WTC11 (cell line): Measurements from ENCODE around the gene LBX2. TPM values are rescaled to one million over a fixed set of nuclear protein-coding genes. Genes with fewer than 3 reads are reported as not detected.

ENCODE experiments used
- ATAC-seq: fragments of 200-7000 bp; cut with Tn5 transposase; 2 replicates; pipeline ENCODE4 v1.10.0; 2021; ENCODE audit warnings: mild to moderate bottlenecking, moderate library complexity
- CTCF ChIA-PET: fragments of 300-600 bp; sonication (Branson Sonifier 250); formaldehyde crosslinking; loops from one replicate; lab custom pipeline; 2021; ENCODE audit warnings: antibody characterized with exemption; lab: Charles Lee
- POLR2A ChIA-PET: fragments of 350-600 bp; sonication (Branson Sonifier 250); formaldehyde crosslinking; loops from one replicate; lab custom pipeline; 2021; ENCODE audit warnings: antibody characterized with exemption; lab: Charles Lee
- DNase-seq: peaks from one replicate; pipeline ENCODE4 v3.0.0; 2021; ENCODE audit warnings: low spot score
- H3K27ac Mint-ChIP-seq: 2 replicates; pipeline ENCODE4 v1.8.0; 2021; ENCODE audit warnings: mixed read lengths
- H3K27me3 Mint-ChIP-seq: 2 replicates; pipeline ENCODE4 v1.8.0; 2021; ENCODE audit warnings: low read depth, mild to moderate bottlenecking, moderate library complexity, mixed read lengths
- H3K36me3 Mint-ChIP-seq: 2 replicates; pipeline ENCODE4 v1.8.0; 2021; ENCODE audit warnings: mixed read lengths
- H3K4me1 Mint-ChIP-seq: 2 replicates; pipeline ENCODE4 v1.8.0; 2022; ENCODE audit warnings: mixed read lengths
- H3K4me3 Mint-ChIP-seq: 2 replicates; pipeline ENCODE4 v1.8.0; 2021; ENCODE audit warnings: mild to moderate bottlenecking, moderate library complexity, mixed read lengths
- H3K9me3 Mint-ChIP-seq: 2 replicates; pipeline ENCODE4 v1.8.0; 2021; ENCODE audit warnings: mixed read lengths
- AR ChIP-seq: fragments of 250-450 bp; sonication (Bioruptor Pico); IDR thresholded peaks from 2 replicates; pipeline ENCODE4 v1.9.0; 2021; ENCODE audit warnings: mild to moderate bottlenecking
- CDX4 ChIP-seq: fragments of 250-450 bp; sonication (Bioruptor Pico); IDR thresholded peaks from 2 replicates; pipeline ENCODE4 v1.9.0; 2021; ENCODE audit warnings: moderate library complexity, mild to moderate bottlenecking, inconsistent platforms, borderline replicate concordance
- CREM ChIP-seq: sonication (generic); formaldehyde crosslinking; IDR thresholded peaks from 2 replicates; pipeline ENCODE4 v1.8.1; 2022; ENCODE audit warnings: mild to moderate bottlenecking, missing genetic modification reagents, moderate library complexity
- ESRRA ChIP-seq: sonication (generic); formaldehyde crosslinking; IDR thresholded peaks from 2 replicates; pipeline ENCODE4 v1.8.1; 2022; ENCODE audit warnings: mild to moderate bottlenecking, missing genetic modification reagents, borderline replicate concordance
- ETV6 ChIP-seq: sonication (generic); formaldehyde crosslinking; IDR thresholded peaks from 2 replicates; pipeline ENCODE4 v1.8.1; 2022; ENCODE audit warnings: mild to moderate bottlenecking, missing genetic modification reagents
- GTF2I ChIP-seq: fragments of 250-450 bp; sonication (Bioruptor Pico); conservative IDR thresholded peaks from 2 replicates; pipeline ENCODE4 v1.4.0; 2021; ENCODE audit warnings: mild to moderate bottlenecking
- IRF1 ChIP-seq: sonication (generic); formaldehyde crosslinking; IDR thresholded peaks from 2 replicates; pipeline ENCODE4 v1.8.0; 2023; ENCODE audit warnings: missing genetic modification reagents
- IRF2 ChIP-seq: sonication (generic); formaldehyde crosslinking; IDR thresholded peaks from 2 replicates; pipeline ENCODE4 v1.8.0; 2022; ENCODE audit warnings: low read depth, missing genetic modification reagents, borderline replicate concordance
- MLX ChIP-seq: sonication (generic); formaldehyde crosslinking; IDR thresholded peaks from 2 replicates; pipeline ENCODE4 v1.8.1; 2023; ENCODE audit warnings: mild to moderate bottlenecking, missing genetic modification reagents, moderate library complexity
- NFE2L1 ChIP-seq: sonication (generic); formaldehyde crosslinking; IDR thresholded peaks from 2 replicates; pipeline ENCODE4 v1.8.1; 2023; ENCODE audit warnings: missing genetic modification reagents
- NR2C2 ChIP-seq: sonication (generic); formaldehyde crosslinking; IDR thresholded peaks from 2 replicates; pipeline ENCODE4 v1.8.0; 2022; ENCODE audit warnings: mild to moderate bottlenecking, missing genetic modification reagents
- PREB ChIP-seq: sonication (generic); formaldehyde crosslinking; IDR thresholded peaks from 2 replicates; pipeline ENCODE4 v1.8.1; 2022; ENCODE audit warnings: mild to moderate bottlenecking, missing genetic modification reagents, moderate library complexity, borderline replicate concordance
- RORB ChIP-seq: fragments of 250-450 bp; sonication (Bioruptor Pico); IDR thresholded peaks from 2 replicates; pipeline ENCODE4 v1.9.0; 2021; ENCODE audit warnings: mild to moderate bottlenecking
- TCF7 ChIP-seq: sonication (generic); formaldehyde crosslinking; IDR thresholded peaks from 2 replicates; pipeline ENCODE4 v1.8.0; 2022; ENCODE audit warnings: mild to moderate bottlenecking, low read depth, missing genetic modification reagents, moderate library complexity
- TEAD1 ChIP-seq: sonication (generic); formaldehyde crosslinking; IDR thresholded peaks from 2 replicates; pipeline ENCODE4 v1.8.0; 2022; ENCODE audit warnings: mild to moderate bottlenecking, missing genetic modification reagents
- ZNF219 ChIP-seq: sonication (generic); formaldehyde crosslinking; IDR thresholded peaks from 2 replicates; pipeline ENCODE4 v1.8.0; 2023; ENCODE audit warnings: missing genetic modification reagents, mild to moderate bottlenecking, borderline replicate concordance
- ZNF532 ChIP-seq: fragments of 250-450 bp; sonication (Bioruptor Pico); IDR thresholded peaks from 2 replicates; pipeline ENCODE4 v1.9.0; 2021; ENCODE audit warnings: mild to moderate bottlenecking, borderline replicate concordance
- total RNA-seq: library from RNA; stranded (reverse); gene quantifications from 3 replicates; pipeline ENCODE4 v1.2.3, GENCODE V29; 2021

The LBX2 gene
- total RNA-seq, 1 experiment from 2014 or later, result 1.0 TPM

GRCh38 chr2:74537140-74537539 lies 37.7 kb upstream of the LBX2 start (continued):
- TF ChIP-seq ETV6, result no peak

GRCh38 chr2:74536166-74536950 lies 37.0 kb upstream of the LBX2 start:
- ATAC-seq (no peak), DNase-seq (no peak)
- POLR2A ChIA-PET, result no interaction called here

GRCh38 chr2:74535440-74535965 lies 36.1 kb upstream of the LBX2 start:
- no peak for ATAC-seq
- no peak overlapping the region for H3K4me3 Mint-ChIP-seq
- POLR2A ChIA-PET, result no interaction called here
- CTCF ChIA-PET, result interaction anchor here (1.6 kb wide), 1 partner anchor 9 kb away, joined by 5 read pairs; the partner anchor contains the start of gene DQX1
- TF ChIP-seq NFE2L1 (CRISPR knock-in tag) (no peak), ZNF532 (no peak), IRF1 (no peak)
- peaks cover 11% of the 10 kb centered on the region for H3K4me1 Mint-ChIP-seq
- no peaks in the 10 kb centered on the region for H3K9me3 Mint-ChIP-seq
- H3K27me3 Mint-ChIP-seq, result 0 out of 2 replicates have a peak, but pooled peaks cover 3% of the 10 kb centered on the region
- DNase-seq, result no peak
- H3K27ac Mint-ChIP-seq, result no peak overlapping the region
- peaks cover 16% of the 10 kb centered on the region for H3K36me3 Mint-ChIP-seq

More at GRCh38 chr2:74536166-74536950, 37.0 kb upstream of the LBX2 start:
- 0 out of 2 replicates have a peak, but pooled peaks cover 3% of the 10 kb centered on the region for H3K27me3 Mint-ChIP-seq
- peaks cover 16% of the 10 kb centered on the region for H3K36me3 Mint-ChIP-seq
- TF ChIP-seq IRF2 (CRISPR knock-in tag) (no peak), CDX4 (CRISPR knock-in tag) (no peak), ZNF219 (CRISPR knock-in tag) (no peak), RORB (CRISPR knock-in tag) (no peak), ESRRA (CRISPR knock-in tag) (no peak), MLX (no peak), TEAD1 (CRISPR knock-in tag) (no peak), TCF7 (CRISPR knock-in tag) (no peak)
- H3K4me1 Mint-ChIP-seq, result peaks cover 8% of the 10 kb centered on the region; the same call in 1 of the 2 replicates
- CTCF ChIA-PET, result interaction anchor here (1.6 kb wide), 1 partner anchor 10 kb away, joined by 5 read pairs; the partner anchor contains the start of gene DQX1
- no peaks in the 10 kb centered on the region for H3K9me3 Mint-ChIP-seq
- H3K4me3 Mint-ChIP-seq, result no peak overlapping the region
- H3K27ac Mint-ChIP-seq, result no peak overlapping the region

GRCh38 chr2:74534411-74534810 lies 35.0 kb upstream of the LBX2 start:
- peaks cover 11% of the 10 kb centered on the region for H3K4me1 Mint-ChIP-seq
- ATAC-seq (no peak), DNase-seq (no peak)
- 0 out of 2 replicates have a peak, but pooled peaks cover 3% of the 10 kb centered on the region for H3K27me3 Mint-ChIP-seq
- no peak overlapping the region for H3K27ac Mint-ChIP-seq
- H3K36me3 Mint-ChIP-seq, result peaks cover 16% of the 10 kb centered on the region
- ChIA-PET CTCF (no interaction called here), POLR2A (no interaction called here)
- no peak overlapping the region for H3K4me3 Mint-ChIP-seq
- no peaks in the 10 kb centered on the region for H3K9me3 Mint-ChIP-seq
- no peak for TF ChIP-seq PREB (CRISPR knock-in tag)
- TF ChIP-seq CREM, result no peak
- no peak for TF ChIP-seq NR2C2 (CRISPR knock-in tag)
- no peak for TF ChIP-seq GTF2I (CRISPR knock-in tag)
- no peak for TF ChIP-seq AR (CRISPR knock-in tag)
